GM19467 (cell line): ENCODE results near the gene SEMA3C.
"Not testable (repeated sequence)": the region's sequence is repeated elsewhere in the genome, so short reads cannot be mapped to it uniquely, and the experiment has no call there.

Experiments used
- ATAC-seq: cut with Tn5 transposase; IDR thresholded peaks from one replicate; pipeline ENCODE4 v1.9.1; 2021; ENCODE audit warnings: mild to moderate bottlenecking, moderate library complexity; ENCODE audit not compliant: unreplicated experiment

Gene SEMA3C

GRCh38 chr7:80929619-80930018 is 10.8 kb upstream of the SEMA3C start:
- no peak for ATAC-seq

GRCh38 chr7:80926955-80927354 is 8.1 kb upstream of the SEMA3C start:
- not testable (repeated sequence) for ATAC-seq

GRCh38 chr7:80924090-80924489 is 5.2 kb upstream of the SEMA3C start:
- no peak for ATAC-seq

GRCh38 chr7:80923211-80923612 is 4.4 kb upstream of the SEMA3C start:
- no peak for ATAC-seq

GRCh38 chr7:80922253-80923049 is 3.6 kb upstream of the SEMA3C start:
- no peak for ATAC-seq

GRCh38 chr7:80921130-80921529 is 2.3 kb upstream of the SEMA3C start:
- no peak for ATAC-seq

GRCh38 chr7:80918399-80918798 is 452 bp downstream of the SEMA3C start:
- no peak for ATAC-seq

- ATAC-seq: no peak
Measured at GRCh38 chr7:80916770-80917741, 1.8 kb downstream of the SEMA3C start.

- no peak for ATAC-seq
Measured at GRCh38 chr7:80910228-80910627, 8.6 kb downstream of the SEMA3C start.

- ATAC-seq: no peak
Measured at GRCh38 chr7:80908360-80908797, 10.5 kb downstream of the SEMA3C start.

- no peak for ATAC-seq
Measured at GRCh38 chr7:80907612-80908011, 11.2 kb downstream of the SEMA3C start.

- ATAC-seq: no peak
Measured at GRCh38 chr7:80907141-80907601, 11.7 kb downstream of the SEMA3C start.

GRCh38 chr7:80905334-80905733 is 13.5 kb downstream of the SEMA3C start:
- no peak for ATAC-seq

- ATAC-seq: no peak
Measured at GRCh38 chr7:80902716-80903308, 16.0 kb downstream of the SEMA3C start.

GRCh38 chr7:80902019-80902418 is 16.8 kb downstream of the SEMA3C start:
- no peak for ATAC-seq

- ATAC-seq: no peak
Measured at GRCh38 chr7:80900583-80901576, 18.0 kb downstream of the SEMA3C start.

- ATAC-seq: no peak
Measured at GRCh38 chr7:80896906-80897598, 21.8 kb downstream of the SEMA3C start.

GRCh38 chr7:80895056-80895455 is 23.8 kb downstream of the SEMA3C start:
- no peak for ATAC-seq

GRCh38 chr7:80891259-80891544 is 27.6 kb downstream of the SEMA3C start:
- ATAC-seq: no peak
